ENCODE measurements around the gene KCNT1.

DNA sequence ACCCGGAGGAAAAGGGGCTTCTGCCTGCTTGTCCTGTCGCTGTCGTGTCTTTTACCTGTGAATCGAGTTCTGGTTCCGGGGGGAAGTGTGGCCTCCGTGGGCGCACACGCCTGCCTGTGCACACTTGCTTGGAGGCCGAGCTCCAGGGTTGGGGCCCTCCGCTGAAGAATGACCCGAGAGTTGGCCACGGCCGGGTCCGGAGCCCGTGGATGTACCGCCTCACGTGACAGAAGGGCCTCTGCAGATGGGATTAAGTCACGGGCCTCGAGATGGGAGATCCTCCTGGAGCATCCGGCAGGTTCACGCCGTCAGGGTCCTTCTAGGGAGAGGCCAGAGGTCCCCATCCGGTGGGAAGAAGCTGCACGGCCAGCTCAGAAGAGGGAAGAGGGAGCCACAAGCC is 81.0 kb downstream of the KCNT1 start:
- TF ChIP-seq, protein P1, sequence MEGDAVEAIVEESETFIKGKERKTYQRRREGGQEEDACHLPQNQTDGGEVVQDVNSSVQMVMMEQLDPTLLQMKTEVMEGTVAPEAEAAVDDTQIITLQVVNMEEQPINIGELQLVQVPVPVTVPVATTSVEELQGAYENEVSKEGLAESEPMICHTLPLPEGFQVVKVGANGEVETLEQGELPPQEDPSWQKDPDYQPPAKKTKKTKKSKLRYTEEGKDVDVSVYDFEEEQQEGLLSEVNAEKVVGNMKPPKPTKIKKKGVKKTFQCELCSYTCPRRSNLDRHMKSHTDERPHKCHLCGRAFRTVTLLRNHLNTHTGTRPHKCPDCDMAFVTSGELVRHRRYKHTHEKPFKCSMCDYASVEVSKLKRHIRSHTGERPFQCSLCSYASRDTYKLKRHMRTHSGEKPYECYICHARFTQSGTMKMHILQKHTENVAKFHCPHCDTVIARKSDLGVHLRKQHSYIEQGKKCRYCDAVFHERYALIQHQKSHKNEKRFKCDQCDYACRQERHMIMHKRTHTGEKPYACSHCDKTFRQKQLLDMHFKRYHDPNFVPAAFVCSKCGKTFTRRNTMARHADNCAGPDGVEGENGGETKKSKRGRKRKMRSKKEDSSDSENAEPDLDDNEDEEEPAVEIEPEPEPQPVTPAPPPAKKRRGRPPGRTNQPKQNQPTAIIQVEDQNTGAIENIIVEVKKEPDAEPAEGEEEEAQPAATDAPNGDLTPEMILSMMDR (IDR thresholded peaks at IDR 0.05): no peak
- TF ChIP-seq POLR2A (IDR thresholded peaks at IDR 0.05): no peak

Data from thyroid gland (tissue), 4 donors.